NCI-H446 (cell line): ENCODE data around the gene DICER1.

ENCODE experiments used
- DNase-seq, 2 experiments: peaks; one replicate each; lab custom pipeline; 2025; lab: John Stamatoyannopoulos, UW

DICER1 gene

DNA sequence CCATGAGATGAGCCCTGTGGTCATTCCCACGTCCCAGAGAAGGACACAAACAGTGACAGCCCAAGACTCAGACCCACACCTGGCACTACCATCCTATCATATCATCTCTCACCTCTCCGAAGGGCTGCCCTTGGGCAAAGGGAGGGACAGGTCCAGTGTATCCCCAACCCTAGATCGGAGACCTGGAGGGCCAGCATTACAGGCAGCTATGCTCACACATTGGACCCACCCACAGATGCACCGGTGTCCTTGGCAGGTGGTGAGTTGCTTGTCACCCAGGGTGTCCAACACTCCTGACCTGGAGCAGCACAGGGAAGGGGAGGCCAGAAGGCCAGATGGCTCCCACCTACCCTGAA lies 117.4 kb downstream of the DICER1 start:
- no peak for DNase-seq

DNA sequence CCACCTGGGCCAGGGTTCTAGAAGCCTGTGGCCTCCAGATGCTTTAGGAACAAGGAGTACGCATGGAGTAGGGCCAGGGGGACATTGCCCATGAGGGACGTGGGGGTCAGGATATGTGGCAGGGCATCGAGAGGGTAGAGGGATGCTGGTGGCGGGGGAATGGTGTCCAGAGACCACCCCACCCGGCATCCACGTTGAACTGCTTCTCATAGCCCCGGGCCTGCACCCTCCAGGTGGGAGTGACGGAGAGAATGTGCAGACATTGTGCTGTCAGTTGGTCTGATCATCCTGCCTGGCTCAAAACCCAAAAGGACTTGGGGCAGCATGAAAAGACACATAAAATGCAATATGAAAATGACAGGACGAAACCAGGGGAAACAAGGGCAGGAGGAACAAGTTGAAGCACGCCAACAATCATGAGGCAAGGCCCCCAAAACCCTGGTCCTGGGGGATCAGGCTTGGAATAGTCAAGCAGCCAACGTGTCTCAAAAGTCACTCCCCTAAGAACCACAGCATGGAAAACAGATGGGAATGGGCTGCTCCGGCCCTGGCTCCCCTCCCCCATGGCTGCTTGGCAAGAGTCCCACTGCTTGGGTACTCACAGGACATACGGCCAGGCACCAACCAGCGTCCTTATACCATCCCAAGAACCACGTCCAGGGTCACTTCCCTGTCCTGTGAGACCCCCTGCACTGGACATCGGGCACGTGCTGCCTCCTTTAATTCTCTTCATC lies 117.9 kb downstream of the DICER1 start:
- DNase-seq: no peak

DNA sequence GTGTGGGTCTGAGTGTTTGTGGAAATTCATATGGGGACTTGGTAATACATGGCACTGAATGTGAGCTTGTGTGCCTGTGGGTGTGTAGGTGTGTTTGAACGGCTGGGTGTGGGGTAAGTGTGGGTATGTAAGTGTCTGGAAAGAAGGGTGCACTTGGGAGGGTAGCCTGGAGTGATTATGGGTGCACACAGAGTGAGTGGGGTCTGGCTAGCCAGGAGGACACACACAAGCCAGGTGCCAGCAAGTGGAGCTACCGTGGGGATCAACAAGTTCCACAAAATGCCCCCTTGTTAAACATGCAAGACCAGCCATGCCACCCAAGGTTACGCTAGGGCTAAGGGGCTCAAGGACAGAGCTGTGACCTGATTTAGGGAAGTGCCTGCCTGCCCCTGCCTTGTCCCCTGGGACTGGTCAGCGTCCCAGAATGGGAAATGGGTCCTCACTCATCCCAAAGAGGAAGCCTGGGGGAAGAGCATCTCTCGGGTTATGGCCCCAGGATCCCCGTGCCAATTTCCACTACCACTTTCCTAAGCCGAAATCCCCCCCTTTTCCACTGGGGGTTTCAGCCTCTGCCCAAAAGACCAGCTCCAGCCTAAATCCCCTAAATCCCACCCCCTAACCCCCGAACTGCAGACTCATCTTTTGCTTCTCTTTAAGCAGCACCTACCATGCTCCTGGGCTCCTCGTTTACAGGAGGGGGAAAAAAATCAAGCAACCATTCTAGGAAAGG lies 118.6 kb downstream of the DICER1 start:
- DNase-seq: no peak

DNA sequence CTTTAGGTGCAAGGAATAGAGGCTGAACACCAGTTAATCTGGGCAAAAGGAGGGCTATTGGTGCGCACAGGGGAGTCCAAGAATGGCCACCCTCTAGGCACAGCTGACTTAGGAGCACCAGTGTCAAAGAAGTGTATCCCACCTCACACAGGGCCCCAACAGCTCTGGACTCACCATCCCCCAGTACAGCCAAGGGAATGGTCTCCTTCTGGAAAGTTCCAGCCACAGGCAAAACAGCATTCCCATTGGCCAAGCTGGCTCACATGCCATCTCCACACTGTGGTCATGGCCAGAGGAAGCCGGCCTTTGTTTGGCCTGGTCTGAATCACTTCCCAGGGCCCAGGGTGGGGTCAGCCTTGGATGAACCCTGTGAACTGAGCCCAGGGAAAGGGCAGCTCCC lies 120.1 kb downstream of the DICER1 start:
- DNase-seq: no peak
